ENCODE data around the gene NRN1.

NRN1 gene

GRCh38 chr6:5967594-5967993 lies 39.1 kb downstream of the NRN1 start:
- in situ Hi-C loops (cut with MboI; ENCODE audit: low sequenced_read_pairs, unreplicated experiment): no loop called here
- no peak for TF ChIP-seq CTCF (IDR thresholded peaks at IDR 0.05; ENCODE audit: borderline replicate concordance, control extremely low read depth, extremely low read depth, insufficient read depth, missing control alignments)
- DNase-seq (ENCODE audit: low spot score): no peak

DNA sequence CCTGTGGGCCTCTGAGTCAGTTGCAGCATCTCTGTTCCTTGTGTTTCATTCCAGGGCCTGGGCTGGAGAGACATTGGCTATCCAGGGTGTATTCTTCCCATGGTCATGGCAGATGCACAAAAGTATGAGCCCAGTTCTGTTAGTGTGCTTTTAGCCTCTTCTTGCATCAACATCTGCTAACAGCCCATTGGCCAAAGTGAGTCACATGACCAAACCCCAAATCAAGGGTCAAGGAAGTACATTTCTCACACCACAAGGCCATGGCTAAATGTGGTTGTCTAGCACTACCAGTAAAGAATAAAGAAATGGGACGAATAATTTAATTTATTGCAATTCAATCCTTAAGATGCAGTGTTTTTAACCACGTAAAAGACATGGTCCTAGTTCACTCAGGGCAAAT lies 43.9 kb downstream of the NRN1 start:
- in situ Hi-C loops (cut with MboI; ENCODE audit: low sequenced_read_pairs, unreplicated experiment): no loop called here
- DNase-seq (ENCODE audit: low spot score): no peak
- TF ChIP-seq CTCF (IDR thresholded peaks at IDR 0.05; ENCODE audit: borderline replicate concordance, control extremely low read depth, extremely low read depth, insufficient read depth, missing control alignments): no peak

GRCh38 chr6:5961836-5962235 lies 44.9 kb downstream of the NRN1 start:
- in situ Hi-C loops (cut with MboI; ENCODE audit: low sequenced_read_pairs, unreplicated experiment): no loop called here
- DNase-seq (ENCODE audit: low spot score): no peak
- no peak for TF ChIP-seq CTCF (IDR thresholded peaks at IDR 0.05; ENCODE audit: borderline replicate concordance, control extremely low read depth, extremely low read depth, insufficient read depth, missing control alignments)

DNA sequence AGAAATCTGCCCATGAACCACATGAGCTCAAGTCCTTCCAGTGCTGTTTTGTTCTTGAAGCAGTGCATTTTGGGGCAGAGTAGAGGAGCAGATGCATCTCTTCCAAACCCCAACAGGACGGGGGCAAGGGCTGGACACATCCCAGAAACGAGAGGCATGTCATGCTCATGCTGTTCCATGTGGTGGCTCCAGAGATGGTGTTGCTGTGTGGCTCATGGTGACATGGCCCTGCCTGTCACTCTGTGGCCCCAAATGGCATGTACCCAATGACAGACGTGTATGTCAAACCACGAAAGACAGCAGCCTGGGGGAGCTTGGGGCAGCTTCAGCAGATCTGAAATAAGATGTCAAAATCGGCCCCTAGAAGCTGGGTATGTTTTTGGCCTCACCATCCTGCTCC lies 46.3 kb downstream of the NRN1 start:
- no peak for TF ChIP-seq CTCF (IDR thresholded peaks at IDR 0.05; ENCODE audit: borderline replicate concordance, control extremely low read depth, extremely low read depth, insufficient read depth, missing control alignments)
- no peak for DNase-seq (ENCODE audit: low spot score)
- in situ Hi-C loops (cut with MboI; ENCODE audit: low sequenced_read_pairs, unreplicated experiment): no loop called here

DNA sequence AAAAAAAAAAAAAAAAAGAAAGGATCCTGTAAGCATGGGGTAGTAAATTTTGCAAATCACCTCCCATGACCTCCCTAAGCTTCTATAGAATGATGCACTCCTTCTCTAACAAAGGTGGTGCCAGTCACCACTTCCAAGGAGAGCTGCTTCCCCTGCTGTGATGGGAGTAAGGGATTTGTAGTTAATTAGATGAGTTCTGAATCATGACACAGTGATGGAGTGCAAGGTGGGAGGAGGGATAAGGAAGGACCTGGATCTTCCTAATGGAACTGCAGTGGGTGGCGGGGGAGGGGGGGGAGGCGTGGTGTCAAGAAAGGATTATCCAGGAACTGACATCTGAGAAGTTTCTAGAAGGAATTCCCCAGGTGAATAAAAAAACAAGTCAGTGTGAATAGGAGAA lies 47.8 kb downstream of the NRN1 start:
- TF ChIP-seq CTCF (IDR thresholded peaks at IDR 0.05; ENCODE audit: borderline replicate concordance, control extremely low read depth, extremely low read depth, insufficient read depth, missing control alignments): no peak
- no peak for DNase-seq (ENCODE audit: low spot score)
- in situ Hi-C loops (cut with MboI; ENCODE audit: low sequenced_read_pairs, unreplicated experiment): no loop called here

DNA sequence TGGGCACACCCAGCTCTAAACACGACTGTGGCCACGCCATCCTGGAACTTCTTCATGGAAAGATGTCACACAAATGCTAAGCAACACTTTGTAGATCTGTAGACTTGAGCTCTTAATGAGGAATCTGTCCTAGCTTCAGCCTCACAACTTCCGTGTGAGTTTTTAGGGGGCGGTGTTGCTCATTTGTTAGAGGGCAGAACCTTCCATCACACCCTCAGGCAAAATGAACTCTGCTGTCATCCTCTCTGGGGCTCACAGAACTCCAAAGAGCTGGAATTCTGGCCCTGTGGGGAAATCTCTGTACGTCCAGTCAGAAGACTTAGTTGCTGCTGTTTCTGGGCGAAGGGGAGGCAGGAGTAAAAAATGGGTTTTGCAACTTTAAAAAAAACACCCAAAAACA lies 49.8 kb downstream of the NRN1 start:
- TF ChIP-seq CTCF (IDR thresholded peaks at IDR 0.05; ENCODE audit: borderline replicate concordance, control extremely low read depth, extremely low read depth, insufficient read depth, missing control alignments): no peak
- in situ Hi-C loops (cut with MboI; ENCODE audit: low sequenced_read_pairs, unreplicated experiment): no loop called here

DNA sequence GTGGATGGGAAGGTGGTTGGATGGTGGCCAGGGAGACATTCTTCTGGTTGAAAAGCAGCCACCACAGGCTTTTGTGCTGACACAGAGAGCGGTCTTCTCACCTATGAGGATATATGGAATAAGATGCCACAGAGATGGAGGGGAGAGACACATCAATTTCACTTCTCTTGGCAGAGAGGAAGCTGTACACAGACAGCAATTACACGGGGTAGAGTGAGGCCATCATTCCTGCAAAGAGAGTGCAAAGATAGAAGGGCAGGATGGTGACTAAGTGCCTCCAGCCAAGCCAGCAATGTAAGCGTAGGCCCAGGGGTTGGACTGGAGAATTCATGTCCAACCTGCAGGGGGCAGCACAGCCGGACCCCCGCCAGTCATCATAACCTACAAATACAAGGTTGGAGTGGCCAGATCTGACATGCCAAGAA lies 56.4 kb downstream of the NRN1 start:
- no peak for DNase-seq (ENCODE audit: low spot score)
- in situ Hi-C loops (cut with MboI; ENCODE audit: low sequenced_read_pairs, unreplicated experiment): no loop called here
- TF ChIP-seq CTCF (IDR thresholded peaks at IDR 0.05; ENCODE audit: borderline replicate concordance, control extremely low read depth, extremely low read depth, insufficient read depth, missing control alignments): peak; percentile 46

More for the DNA sequence above, 49.8 kb downstream of the NRN1 start:
- DNase-seq (ENCODE audit: low spot score): no peak
